Measurements from ENCODE around the gene SAMD10.

The SAMD10 gene

DNA sequence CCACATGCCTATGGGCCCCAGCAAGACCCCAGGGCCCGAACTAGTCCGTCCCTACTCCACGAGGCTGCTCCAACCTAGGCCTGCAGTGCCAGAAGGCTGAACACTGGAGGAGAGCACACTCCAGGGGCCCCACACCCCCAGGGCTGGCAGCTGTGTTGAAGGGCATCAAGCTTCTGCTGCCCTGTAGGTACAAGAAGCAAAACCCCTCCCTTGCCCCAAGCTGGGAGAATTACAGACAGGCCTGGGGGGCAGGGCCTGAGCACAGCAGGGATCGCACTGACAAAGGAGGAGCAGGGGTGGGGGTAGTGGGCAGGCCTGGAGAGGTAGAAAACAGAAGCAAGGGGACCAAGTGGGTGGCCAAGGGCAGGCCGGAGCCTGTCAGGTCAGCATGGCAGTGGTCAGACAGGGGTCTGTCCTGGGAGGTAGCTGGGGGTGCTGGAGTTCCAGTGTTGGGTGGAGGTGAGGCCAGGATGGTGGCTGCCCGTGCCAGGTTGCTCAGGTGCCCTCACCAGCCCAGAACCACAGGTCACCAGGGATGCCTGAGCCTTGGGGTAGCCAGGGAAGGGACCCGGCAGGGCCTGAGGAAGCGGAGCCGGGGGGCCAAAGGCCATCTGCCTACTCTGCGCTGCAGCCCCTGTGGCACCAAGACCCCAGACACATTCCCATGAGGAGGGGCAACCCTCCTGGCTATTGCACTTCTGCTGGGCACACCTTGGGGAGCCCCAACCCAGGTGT lies 20.3 kb downstream of the SAMD10 start (continued):
- TF ChIP-seq, protein P1, sequence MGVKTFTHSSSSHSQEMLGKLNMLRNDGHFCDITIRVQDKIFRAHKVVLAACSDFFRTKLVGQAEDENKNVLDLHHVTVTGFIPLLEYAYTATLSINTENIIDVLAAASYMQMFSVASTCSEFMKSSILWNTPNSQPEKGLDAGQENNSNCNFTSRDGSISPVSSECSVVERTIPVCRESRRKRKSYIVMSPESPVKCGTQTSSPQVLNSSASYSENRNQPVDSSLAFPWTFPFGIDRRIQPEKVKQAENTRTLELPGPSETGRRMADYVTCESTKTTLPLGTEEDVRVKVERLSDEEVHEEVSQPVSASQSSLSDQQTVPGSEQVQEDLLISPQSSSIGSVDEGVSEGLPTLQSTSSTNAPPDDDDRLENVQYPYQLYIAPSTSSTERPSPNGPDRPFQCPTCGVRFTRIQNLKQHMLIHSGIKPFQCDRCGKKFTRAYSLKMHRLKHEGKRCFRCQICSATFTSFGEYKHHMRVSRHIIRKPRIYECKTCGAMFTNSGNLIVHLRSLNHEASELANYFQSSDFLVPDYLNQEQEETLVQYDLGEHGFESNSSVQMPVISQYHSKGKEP (tag by site-specific recombination; IDR thresholded peaks at IDR 0.05): no peak
- TF ChIP-seq HOXA7 (CRISPR knock-in tag; IDR thresholded peaks at IDR 0.05; ENCODE audit: borderline replicate concordance) (no peak), ZNF792 (tag by site-specific recombination; IDR thresholded peaks at IDR 0.05) (no peak), ZIC2 (tag by site-specific recombination; IDR thresholded peaks at IDR 0.05) (peak; percentile 99), PRDM1 (tag by site-specific recombination; IDR thresholded peaks at IDR 0.05) (no peak), INSM2 (tag by site-specific recombination; IDR thresholded peaks at IDR 0.05) (no peak), GLIS2 (tag by site-specific recombination; IDR thresholded peaks at IDR 0.05) (peak; percentile 84)

GRCh38 chr20:63958471-63958870 lies 21.0 kb downstream of the SAMD10 start:
- peaks cover 4% of the 10 kb centered on the region; the same call in 1 of the 2 replicates for H3K4me1 ChIP-seq (ENCODE audit: control insufficient read depth, insufficient read depth, low read length)
- H3K27ac ChIP-seq (ENCODE audit: extremely low read depth, low read depth, low read length): no peak overlapping the region
- H3K9me3 ChIP-seq (ENCODE audit: control insufficient read depth, insufficient read depth, low read depth, low read length): no peaks in the 10 kb centered on the region
- CTCF ChIA-PET: interaction anchor here (0.7 to 1.0 kb wide), 4 partner anchors 15 to 162 kb away, joined by 3 to 5 read pairs (median 4); no protein-coding TSS in a partner anchor
- TF ChIP-seq ZNF623 (tag by site-specific recombination; IDR thresholded peaks at IDR 0.05) (no peak), ZNF426 (tag by site-specific recombination; IDR thresholded peaks at IDR 0.05) (no peak), OSR2 (tag by site-specific recombination; IDR thresholded peaks at IDR 0.05) (no peak), ZNF624 (tag by site-specific recombination; IDR thresholded peaks at IDR 0.05) (no peak), KLF10 (tag by site-specific recombination; IDR thresholded peaks at IDR 0.05) (no peak), GLI2 (tag by site-specific recombination; IDR thresholded peaks at IDR 0.05; ENCODE audit: borderline replicate concordance, low read depth) (no peak), SP7 (tag by site-specific recombination; IDR thresholded peaks at IDR 0.05) (no peak)
- no peak overlapping the region for H3K4me3 ChIP-seq (ENCODE audit: low read depth, low read length)
- H3K36me3 ChIP-seq (ENCODE audit: control insufficient read depth in 2 of 2, insufficient read depth in 1 of 2, low read length in 2 of 2): peaks cover 0 to 50% of the 10 kb centered on the region in 2 experiments; a peak in 1 of 3 replicates
- POLR2A ChIA-PET: no interaction called here

DNA sequence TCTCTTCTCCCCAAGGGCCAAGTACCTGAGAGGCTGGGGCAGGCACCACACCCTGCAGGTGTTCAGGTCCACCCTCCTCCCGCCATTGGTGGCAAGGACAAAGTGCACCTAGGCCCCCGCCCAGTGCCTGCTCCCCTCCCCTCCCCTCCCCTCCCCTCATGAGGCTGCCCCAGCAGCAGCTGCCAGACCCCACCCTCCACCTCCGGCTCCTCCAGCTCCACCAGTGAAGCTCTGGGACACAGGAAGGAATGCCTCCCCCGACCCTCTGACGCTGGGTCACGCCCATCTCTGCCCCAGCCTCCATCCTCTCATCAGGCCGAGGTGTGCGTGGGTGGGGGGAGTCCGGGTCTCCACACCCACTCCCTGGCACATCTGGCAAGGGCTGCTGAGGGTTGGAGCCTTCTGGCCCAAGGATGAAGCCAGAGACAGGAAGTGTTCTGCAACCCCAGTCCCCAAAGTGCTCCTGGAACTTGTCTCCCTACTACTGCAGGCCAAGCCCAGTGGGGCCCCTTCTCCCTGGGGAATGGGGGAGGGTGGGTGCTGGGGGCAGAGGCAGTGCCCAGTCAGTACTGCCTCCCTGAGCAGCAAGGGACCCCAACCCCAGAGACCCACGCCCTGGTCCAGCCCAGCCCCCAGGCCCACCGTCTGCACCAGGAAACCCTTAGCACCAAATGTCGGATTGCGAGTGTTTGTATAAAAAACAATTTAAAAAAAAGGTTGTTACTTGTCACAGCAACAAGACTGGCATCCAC lies 21.6 kb downstream of the SAMD10 start:
- H3K4me1 ChIP-seq (ENCODE audit: control insufficient read depth, insufficient read depth, low read length): peaks cover 4% of the 10 kb centered on the region; the same call in 1 of the 2 replicates
- H3K9me3 ChIP-seq (ENCODE audit: control insufficient read depth, insufficient read depth, low read depth, low read length): no peaks in the 10 kb centered on the region
- peak overlapping the region; percentile 62; the same call in 1 of the 2 replicates for H3K27ac ChIP-seq (ENCODE audit: extremely low read depth, low read depth, low read length)
- CTCF ChIA-PET: interaction anchor here (0.7 to 1.0 kb wide), 2 partner anchors 16 to 43 kb away, joined by 3 read pairs; no protein-coding TSS in a partner anchor
- POLR2A ChIA-PET: interaction anchor here (0.6 to 2.7 kb wide), 8 partner anchors 10 to 105 kb away, joined by 3 to 21 read pairs (median 4); partner anchors contain the start of genes PRPF6, SAMD10, TCEA2 and TPD52L2
- H3K4me3 ChIP-seq (ENCODE audit: low read depth, low read length): no peak overlapping the region
- peaks cover 0 to 44% of the 10 kb centered on the region in 2 experiments; a peak in 1 of 3 replicates for H3K36me3 ChIP-seq (ENCODE audit: control insufficient read depth in 2 of 2, insufficient read depth in 1 of 2, low read length in 2 of 2)
- TF ChIP-seq, protein P2, sequence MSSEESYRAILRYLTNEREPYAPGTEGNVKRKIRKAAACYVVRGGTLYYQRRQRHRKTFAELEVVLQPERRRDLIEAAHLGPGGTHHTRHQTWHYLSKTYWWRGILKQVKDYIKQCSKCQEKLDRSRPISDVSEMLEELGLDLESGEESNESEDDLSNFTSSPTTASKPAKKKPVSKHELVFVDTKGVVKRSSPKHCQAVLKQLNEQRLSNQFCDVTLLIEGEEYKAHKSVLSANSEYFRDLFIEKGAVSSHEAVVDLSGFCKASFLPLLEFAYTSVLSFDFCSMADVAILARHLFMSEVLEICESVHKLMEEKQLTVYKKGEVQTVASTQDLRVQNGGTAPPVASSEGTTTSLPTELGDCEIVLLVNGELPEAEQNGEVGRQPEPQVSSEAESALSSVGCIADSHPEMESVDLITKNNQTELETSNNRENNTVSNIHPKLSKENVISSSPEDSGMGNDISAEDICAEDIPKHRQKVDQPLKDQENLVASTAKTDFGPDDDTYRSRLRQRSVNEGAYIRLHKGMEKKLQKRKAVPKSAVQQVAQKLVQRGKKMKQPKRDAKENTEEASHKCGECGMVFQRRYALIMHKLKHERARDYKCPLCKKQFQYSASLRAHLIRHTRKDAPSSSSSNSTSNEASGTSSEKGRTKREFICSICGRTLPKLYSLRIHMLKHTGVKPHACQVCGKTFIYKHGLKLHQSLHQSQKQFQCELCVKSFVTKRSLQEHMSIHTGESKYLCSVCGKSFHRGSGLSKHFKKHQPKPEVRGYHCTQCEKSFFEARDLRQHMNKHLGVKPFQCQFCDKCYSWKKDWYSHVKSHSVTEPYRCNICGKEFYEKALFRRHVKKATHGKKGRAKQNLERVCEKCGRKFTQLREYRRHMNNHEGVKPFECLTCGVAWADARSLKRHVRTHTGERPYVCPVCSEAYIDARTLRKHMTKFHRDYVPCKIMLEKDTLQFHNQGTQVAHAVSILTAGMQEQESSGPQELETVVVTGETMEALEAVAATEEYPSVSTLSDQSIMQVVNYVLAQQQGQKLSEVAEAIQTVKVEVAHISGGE (tag by site-specific recombination; conservative IDR thresholded peaks at IDR 0.05; ENCODE audit: low read depth): peak; percentile 84
- 0 out of 2 replicates have a peak, but pooled peaks have one; percentile 2 for TF ChIP-seq ZNF366 (tag by site-specific recombination; conservative IDR thresholded peaks at IDR 0.05)
- TF ChIP-seq SP3 (tag by site-specific recombination; IDR thresholded peaks at IDR 0.05): peak; percentile 89
- TF ChIP-seq KLF7 (tag by site-specific recombination; IDR thresholded peaks at IDR 0.05; ENCODE audit: borderline replicate concordance): peak; percentile 40; the same call in 1 of the 2 replicates
- TF ChIP-seq ZNF837 (tag by site-specific recombination; IDR thresholded peaks at IDR 0.05): no peak
- TF ChIP-seq, protein P3, sequence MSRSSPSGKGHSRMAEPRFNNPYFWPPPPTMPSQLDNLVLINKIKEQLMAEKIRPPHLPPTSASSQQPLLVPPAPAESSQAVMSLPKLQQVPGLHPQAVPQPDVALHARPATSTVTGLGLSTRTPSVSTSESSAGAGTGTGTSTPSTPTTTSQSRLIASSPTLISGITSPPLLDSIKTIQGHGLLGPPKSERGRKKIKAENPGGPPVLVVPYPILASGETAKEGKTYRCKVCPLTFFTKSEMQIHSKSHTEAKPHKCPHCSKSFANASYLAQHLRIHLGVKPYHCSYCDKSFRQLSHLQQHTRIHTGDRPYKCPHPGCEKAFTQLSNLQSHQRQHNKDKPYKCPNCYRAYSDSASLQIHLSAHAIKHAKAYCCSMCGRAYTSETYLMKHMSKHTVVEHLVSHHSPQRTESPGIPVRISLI (tag by site-specific recombination; IDR thresholded peaks at IDR 0.05): no peak
- TF ChIP-seq ZNF501 (tag by site-specific recombination; IDR thresholded peaks at IDR 0.05): no peak
- peak; percentile 80 for TF ChIP-seq KLF1 (tag by site-specific recombination; IDR thresholded peaks at IDR 0.05)
